A673 (cell line): ENCODE data around the gene EPSTI1.

ENCODE experiments used
- EZH2 ChIP-seq: fragments of 200-600 bp; sonication (generic); IDR thresholded peaks from 2 replicates; pipeline ENCODE4 v1.6.1; 2017; ENCODE audit warnings: borderline replicate concordance, low read depth, mild to moderate bottlenecking, mixed read lengths, antibody characterized with exemption, low read length; ENCODE audit not compliant: poor library complexity, severe bottlenecking
- TF ChIP-seq, protein P1 (sequence below): fragments of 300-800, 200-600 bp; sonication (generic); conservative IDR thresholded peaks from 2 replicates; pipeline ENCODE4 v1.5.1; 2017; ENCODE audit warnings: low read depth, mild to moderate bottlenecking, antibody characterized with exemption, low read length, moderate library complexity, mixed read lengths

GRCh38 chr13:42959615-42960014 is 32.4 kb downstream of the EPSTI1 start:
- TF ChIP-seq, protein P1, sequence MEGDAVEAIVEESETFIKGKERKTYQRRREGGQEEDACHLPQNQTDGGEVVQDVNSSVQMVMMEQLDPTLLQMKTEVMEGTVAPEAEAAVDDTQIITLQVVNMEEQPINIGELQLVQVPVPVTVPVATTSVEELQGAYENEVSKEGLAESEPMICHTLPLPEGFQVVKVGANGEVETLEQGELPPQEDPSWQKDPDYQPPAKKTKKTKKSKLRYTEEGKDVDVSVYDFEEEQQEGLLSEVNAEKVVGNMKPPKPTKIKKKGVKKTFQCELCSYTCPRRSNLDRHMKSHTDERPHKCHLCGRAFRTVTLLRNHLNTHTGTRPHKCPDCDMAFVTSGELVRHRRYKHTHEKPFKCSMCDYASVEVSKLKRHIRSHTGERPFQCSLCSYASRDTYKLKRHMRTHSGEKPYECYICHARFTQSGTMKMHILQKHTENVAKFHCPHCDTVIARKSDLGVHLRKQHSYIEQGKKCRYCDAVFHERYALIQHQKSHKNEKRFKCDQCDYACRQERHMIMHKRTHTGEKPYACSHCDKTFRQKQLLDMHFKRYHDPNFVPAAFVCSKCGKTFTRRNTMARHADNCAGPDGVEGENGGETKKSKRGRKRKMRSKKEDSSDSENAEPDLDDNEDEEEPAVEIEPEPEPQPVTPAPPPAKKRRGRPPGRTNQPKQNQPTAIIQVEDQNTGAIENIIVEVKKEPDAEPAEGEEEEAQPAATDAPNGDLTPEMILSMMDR = no peak
- no peak for TF ChIP-seq EZH2
